Heart left ventricle (tissue), 13 donors: ENCODE measurements around the gene CD200R1.

Source experiments
- POLR2A ChIP-seq, 2 donors: fragments of 450-650 bp; IDR thresholded peaks; one replicate each; pipeline ENCODE4 v1.6.1; 2017; ENCODE audit warnings: antibody characterized with exemption in 2 of 2, mild to moderate bottlenecking in 2 of 2, moderate library complexity in 2 of 2
- TF ChIP-seq, protein P1 (sequence below), 12 donors: fragments of 200-600 bp; sonication (generic) in 4 of 12; IDR thresholded peaks; one replicate each; pipeline versions ENCODE4 v1.5.0 to v1.8.0; 2018 to 2022; ENCODE audit warnings: antibody characterized with exemption in 12 of 12, mild to moderate bottlenecking in 5 of 12
- donor health status: ischemic (EF 13 %, LVEDD 7.1; RV severe dilation, severe dysfunction).
- donor health status: DM: no; HTN: yes; CAD: no.
- donor health status: DM: no; HTN: no; CAD: no.
- donor health status: ischemic (EF 25% LVEDD 6.9; RV normal size, moderate dysfunction).
- donor health status: ischemic (EF 25% LVEDD 5.7; RV mildly dilated, moderate dysfunction).
- donor health status: ischemic (EF 35%, LVEDD 5.7; RV mildly dilated, moderate dysfunction).
- donor health status: nonischemic (EF 11% LVEDD 7.7; RV severe dilation, severe dysfunction).
- donor health status: DM: yes; HTN: yes; CAD: no.
- donor health status: PGD.
- donor health status: ischemic (EF 29% LVEDD 5.4; RV normal size, mild dysfunction).
- donor health status: nonischemic (EF 23%, LVEDD 6.1; RV moderate dilation, normal function).

- TF ChIP-seq, protein P1, sequence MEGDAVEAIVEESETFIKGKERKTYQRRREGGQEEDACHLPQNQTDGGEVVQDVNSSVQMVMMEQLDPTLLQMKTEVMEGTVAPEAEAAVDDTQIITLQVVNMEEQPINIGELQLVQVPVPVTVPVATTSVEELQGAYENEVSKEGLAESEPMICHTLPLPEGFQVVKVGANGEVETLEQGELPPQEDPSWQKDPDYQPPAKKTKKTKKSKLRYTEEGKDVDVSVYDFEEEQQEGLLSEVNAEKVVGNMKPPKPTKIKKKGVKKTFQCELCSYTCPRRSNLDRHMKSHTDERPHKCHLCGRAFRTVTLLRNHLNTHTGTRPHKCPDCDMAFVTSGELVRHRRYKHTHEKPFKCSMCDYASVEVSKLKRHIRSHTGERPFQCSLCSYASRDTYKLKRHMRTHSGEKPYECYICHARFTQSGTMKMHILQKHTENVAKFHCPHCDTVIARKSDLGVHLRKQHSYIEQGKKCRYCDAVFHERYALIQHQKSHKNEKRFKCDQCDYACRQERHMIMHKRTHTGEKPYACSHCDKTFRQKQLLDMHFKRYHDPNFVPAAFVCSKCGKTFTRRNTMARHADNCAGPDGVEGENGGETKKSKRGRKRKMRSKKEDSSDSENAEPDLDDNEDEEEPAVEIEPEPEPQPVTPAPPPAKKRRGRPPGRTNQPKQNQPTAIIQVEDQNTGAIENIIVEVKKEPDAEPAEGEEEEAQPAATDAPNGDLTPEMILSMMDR (IDR thresholded peaks at IDR 0.05), result no peak
- TF ChIP-seq POLR2A (IDR thresholded peaks at IDR 0.05), result no peak
Observed at GRCh38 chr3:112973325-112974177, 1.4 kb downstream of the CD200R1 start.
